MM.1S (cell line): ENCODE results near the gene ABCC8.

Source experiments
- DNase-seq: peaks from one replicate; pipeline ENCODE4 v3.0.0-alpha.2; 2015
- H2AFZ ChIP-seq: fragments of 300-600 bp; sonication (generic); 2 replicates; pipeline ENCODE4 v1.6.0; 2016; ENCODE audit warnings: antibody characterized with exemption, low read length
- H3F3A ChIP-seq: fragments of 300-600 bp; sonication (generic); 2 replicates; pipeline ENCODE4 v1.6.1; 2016; ENCODE audit warnings: mild to moderate bottlenecking, antibody characterized with exemption, low read length, moderate library complexity, mixed read lengths; ENCODE audit not compliant: insufficient read depth
- H3K27ac ChIP-seq: fragments of 300-600 bp; sonication (generic); 2 replicates; pipeline ENCODE4 v1.5.1; 2016; ENCODE audit warnings: mild to moderate bottlenecking, low read length
- H3K27me3 ChIP-seq: fragments of 300-600 bp; sonication (generic); replicated peaks from 2 replicates; pipeline ENCODE4 v1.6.0; 2016; ENCODE audit warnings: low read length; ENCODE audit not compliant: insufficient read depth
- H3K36me3 ChIP-seq: fragments of 300-600 bp; sonication (generic); replicated peaks from 2 replicates; pipeline ENCODE4 v1.6.1; 2016; ENCODE audit warnings: mild to moderate bottlenecking, low read length, mixed read lengths; ENCODE audit not compliant: insufficient read depth
- H3K4me1 ChIP-seq: fragments of 300-600 bp; sonication (generic); 2 replicates; pipeline ENCODE4 v1.6.1; 2016; ENCODE audit warnings: low read length, mixed read lengths
- H3K4me2 ChIP-seq: fragments of 300-600 bp; sonication (generic); 2 replicates; pipeline ENCODE4 v1.6.0; 2016; ENCODE audit warnings: low read depth, low read length
- H3K4me3 ChIP-seq: fragments of 300-600 bp; sonication (generic); 2 replicates; pipeline ENCODE4 v1.5.1; 2016; ENCODE audit warnings: low read length, mixed read lengths
- H3K79me2 ChIP-seq: fragments of 300-600 bp; sonication (generic); 2 replicates; pipeline ENCODE4 v1.6.1; 2016; ENCODE audit warnings: mixed run types, low read length, mixed read lengths
- H3K9ac ChIP-seq: fragments of 300-600 bp; sonication (generic); 2 replicates; pipeline ENCODE4 v1.6.1; 2016; ENCODE audit warnings: low read length, mixed read lengths
- H3K9me2 ChIP-seq: fragments of 300-600 bp; sonication (generic); replicated peaks from 2 replicates; pipeline ENCODE4 v1.6.1; 2016; ENCODE audit warnings: mild to moderate bottlenecking, low read length, mixed read lengths; ENCODE audit not compliant: insufficient read depth
- H3K9me3 ChIP-seq: fragments of 300-600 bp; sonication (generic); replicated peaks from 2 replicates; pipeline ENCODE4 v1.6.1; 2016; ENCODE audit warnings: mild to moderate bottlenecking, low read length, mixed read lengths; ENCODE audit not compliant: insufficient read depth
- H4K20me1 ChIP-seq: fragments of 300-600 bp; sonication (generic); 2 replicates; pipeline ENCODE4 v1.6.1; 2016; ENCODE audit warnings: mild to moderate bottlenecking, low read length, moderate library complexity, mixed read lengths; ENCODE audit not compliant: insufficient read depth
- EZH2 ChIP-seq: fragments of 300-600 bp; sonication (generic); optimal IDR thresholded peaks from 2 replicates; pipeline ENCODE3; 2017; ENCODE audit warnings: low read depth, mild to moderate bottlenecking, antibody characterized with exemption, low read length, mixed read lengths
- EZH2phosphoT487 ChIP-seq: fragments of 300-600 bp; sonication (generic); IDR thresholded peaks from 2 replicates; pipeline ENCODE4 v1.6.1; 2018; ENCODE audit warnings: antibody characterized with exemption, low read length
- TF ChIP-seq, protein P1 (sequence below): fragments of 300-600 bp; sonication (generic); IDR thresholded peaks from 2 replicates; pipeline ENCODE4 v1.5.1; 2016; ENCODE audit warnings: antibody characterized with exemption, low read length, mixed read lengths

The ABCC8 gene

DNA sequence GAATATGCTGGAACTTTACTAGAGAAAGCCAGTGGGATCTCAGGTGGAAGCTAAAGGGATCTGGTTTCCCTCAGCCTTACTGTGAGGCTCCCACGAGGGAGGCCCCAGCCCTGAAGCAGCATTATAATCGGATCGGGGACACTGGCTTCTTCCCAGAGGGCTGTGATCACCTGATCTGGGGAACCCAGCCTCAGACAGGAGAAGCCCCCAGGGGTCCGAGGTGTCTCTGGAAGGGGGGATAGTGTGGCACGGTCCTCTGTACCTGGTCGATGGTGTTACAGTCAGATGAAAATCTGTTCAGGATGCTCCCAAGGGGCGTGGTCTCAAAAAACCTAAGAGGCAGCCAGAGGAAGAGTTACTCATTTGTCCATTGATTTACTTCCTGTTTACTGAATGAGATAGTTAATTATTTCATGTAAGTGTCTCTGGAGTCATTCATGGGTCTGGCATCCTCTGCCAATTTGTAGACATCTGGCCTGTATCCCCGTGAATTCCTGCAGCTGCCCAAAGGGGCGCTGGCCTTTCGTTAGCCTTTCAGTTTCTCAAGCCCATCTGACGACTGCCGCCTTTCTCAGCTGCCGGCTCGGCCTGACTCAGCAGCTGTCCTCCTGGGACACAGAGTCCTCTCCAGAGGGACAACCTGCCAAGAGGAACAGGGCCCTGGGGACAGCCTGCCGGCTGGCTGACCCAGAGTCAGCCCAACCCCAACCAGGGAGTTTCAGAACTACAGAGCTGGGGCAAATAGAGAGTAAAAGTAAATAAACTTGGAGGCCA lies 71.2 kb downstream of the ABCC8 start:
- no peaks in the 10 kb centered on the region for H3K9me2 ChIP-seq
- no peaks in the 10 kb centered on the region for H4K20me1 ChIP-seq
- DNase-seq, result peak; percentile 37
- H3F3A ChIP-seq, result 0 out of 2 replicates have a peak, but pooled peaks cover 6% of the 10 kb centered on the region
- no peaks in the 10 kb centered on the region for H3K36me3 ChIP-seq
- H3K27ac ChIP-seq, result peak overlapping the region; percentile 41; the same call in 1 of the 2 replicates
- H3K4me1 ChIP-seq, result peaks cover 16% of the 10 kb centered on the region
- H3K9ac ChIP-seq, result no peak overlapping the region; the same call in 1 of the 2 replicates
- H3K4me3 ChIP-seq, result peak overlapping the region; percentile 7; the same call in 1 of the 2 replicates
- no peaks in the 10 kb centered on the region for H3K27me3 ChIP-seq
- no peak for TF ChIP-seq EZH2
- TF ChIP-seq EZH2phosphoT487, result no peak
- TF ChIP-seq, protein P1, sequence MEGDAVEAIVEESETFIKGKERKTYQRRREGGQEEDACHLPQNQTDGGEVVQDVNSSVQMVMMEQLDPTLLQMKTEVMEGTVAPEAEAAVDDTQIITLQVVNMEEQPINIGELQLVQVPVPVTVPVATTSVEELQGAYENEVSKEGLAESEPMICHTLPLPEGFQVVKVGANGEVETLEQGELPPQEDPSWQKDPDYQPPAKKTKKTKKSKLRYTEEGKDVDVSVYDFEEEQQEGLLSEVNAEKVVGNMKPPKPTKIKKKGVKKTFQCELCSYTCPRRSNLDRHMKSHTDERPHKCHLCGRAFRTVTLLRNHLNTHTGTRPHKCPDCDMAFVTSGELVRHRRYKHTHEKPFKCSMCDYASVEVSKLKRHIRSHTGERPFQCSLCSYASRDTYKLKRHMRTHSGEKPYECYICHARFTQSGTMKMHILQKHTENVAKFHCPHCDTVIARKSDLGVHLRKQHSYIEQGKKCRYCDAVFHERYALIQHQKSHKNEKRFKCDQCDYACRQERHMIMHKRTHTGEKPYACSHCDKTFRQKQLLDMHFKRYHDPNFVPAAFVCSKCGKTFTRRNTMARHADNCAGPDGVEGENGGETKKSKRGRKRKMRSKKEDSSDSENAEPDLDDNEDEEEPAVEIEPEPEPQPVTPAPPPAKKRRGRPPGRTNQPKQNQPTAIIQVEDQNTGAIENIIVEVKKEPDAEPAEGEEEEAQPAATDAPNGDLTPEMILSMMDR, result peak; percentile 36
- no peaks in the 10 kb centered on the region for H3K9me3 ChIP-seq
- H3K79me2 ChIP-seq, result no peaks in the 10 kb centered on the region
- H3K4me2 ChIP-seq, result peak overlapping the region; percentile 42
- H2AFZ ChIP-seq, result peak overlapping the region; percentile 72

DNA sequence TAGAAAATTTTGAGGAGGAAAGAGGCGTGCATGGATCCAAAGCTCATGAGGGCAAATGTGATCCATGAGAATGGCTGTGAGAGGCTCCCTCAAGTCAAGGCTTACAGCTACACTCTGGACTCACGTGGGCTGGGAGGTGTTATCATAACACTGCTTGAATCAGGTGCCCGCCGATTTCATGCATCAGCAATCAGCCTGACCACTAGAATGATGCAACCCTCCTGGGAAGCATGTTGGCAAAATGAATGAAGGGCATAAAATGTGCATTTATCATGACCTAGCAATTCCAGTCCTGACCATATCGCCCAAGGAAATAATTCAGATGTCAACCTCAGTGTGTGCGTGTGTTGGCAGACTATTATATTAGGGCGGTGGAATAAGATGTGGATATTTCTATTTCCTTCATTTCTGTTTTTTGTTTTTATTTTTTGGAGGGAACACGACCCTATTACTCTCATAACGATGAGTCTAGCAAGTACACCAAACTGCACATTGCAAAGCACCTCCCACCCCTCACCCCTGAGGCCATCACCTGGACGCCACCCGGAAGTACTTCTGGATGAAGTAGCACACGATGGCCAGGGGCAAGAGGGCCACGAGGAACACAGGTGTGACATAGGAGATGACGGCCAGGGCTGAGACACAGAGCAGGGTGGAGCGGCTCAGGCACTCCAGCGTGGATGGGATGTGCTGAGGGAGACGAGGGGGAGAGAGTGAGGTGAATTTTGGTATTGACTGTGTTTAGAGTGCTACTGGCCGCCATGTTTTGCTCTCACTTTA lies 72.5 kb downstream of the ABCC8 start:
- no peak overlapping the region for H2AFZ ChIP-seq
- H3K27me3 ChIP-seq, result no peaks in the 10 kb centered on the region
- H3K9me3 ChIP-seq, result no peaks in the 10 kb centered on the region
- no peak overlapping the region for H3K27ac ChIP-seq
- no peak for DNase-seq
- H4K20me1 ChIP-seq, result no peaks in the 10 kb centered on the region
- H3K4me3 ChIP-seq, result no peak overlapping the region
- TF ChIP-seq EZH2, result no peak
- TF ChIP-seq, protein P1, result no peak
- TF ChIP-seq EZH2phosphoT487, result no peak
- no peaks in the 10 kb centered on the region for H3K79me2 ChIP-seq
- peaks cover 16% of the 10 kb centered on the region for H3K4me1 ChIP-seq
- H3K36me3 ChIP-seq, result no peaks in the 10 kb centered on the region
- 0 out of 2 replicates have a peak, but pooled peaks cover 6% of the 10 kb centered on the region for H3F3A ChIP-seq
- H3K9me2 ChIP-seq, result no peaks in the 10 kb centered on the region
- no peak overlapping the region for H3K4me2 ChIP-seq
- H3K9ac ChIP-seq, result no peak overlapping the region

DNA sequence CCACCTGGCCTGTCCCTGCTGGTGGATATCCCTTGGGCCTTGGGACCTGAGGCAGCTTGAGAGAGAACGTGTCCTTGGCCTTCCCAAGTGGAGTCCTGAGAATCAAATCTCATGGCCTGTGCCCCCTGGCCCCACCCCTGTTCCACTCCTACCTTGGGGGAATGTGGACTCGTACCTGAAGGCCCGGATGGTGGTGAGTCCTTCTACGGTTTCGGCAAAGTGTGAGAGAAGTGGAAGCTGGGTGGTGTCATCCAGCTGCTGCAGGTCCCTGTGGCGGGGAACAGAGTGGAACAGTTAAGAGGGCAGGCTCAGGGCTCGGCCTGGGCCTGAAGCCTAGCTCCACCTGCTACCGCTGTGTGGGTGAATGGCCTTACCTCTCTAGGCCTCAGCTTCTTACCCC lies 74.2 kb downstream of the ABCC8 start:
- Histone ChIP-seq H3K27me3 (no peaks in the 10 kb centered on the region), H3F3A (0 out of 2 replicates have a peak, but pooled peaks cover 6% of the 10 kb centered on the region), H3K27ac (no peak overlapping the region), H3K4me2 (no peak overlapping the region), H3K4me1 (peaks cover 16% of the 10 kb centered on the region), H3K79me2 (no peaks in the 10 kb centered on the region), H3K4me3 (no peak overlapping the region), H2AFZ (no peak overlapping the region), H3K9me2 (no peaks in the 10 kb centered on the region), H3K9ac (no peak overlapping the region), H3K36me3 (no peaks in the 10 kb centered on the region), H3K9me3 (no peaks in the 10 kb centered on the region), H4K20me1 (no peaks in the 10 kb centered on the region)
- TF ChIP-seq, protein P1, result no peak
- TF ChIP-seq EZH2phosphoT487 (no peak), EZH2 (no peak)
- no peak for DNase-seq
